ENCODE measurements around the gene USP26. TPM values are rescaled to one million over a fixed set of nuclear protein-coding genes. Genes with fewer than 3 reads are reported as not detected.
"Not testable (repeated sequence)": the region's sequence is repeated elsewhere in the genome, so short reads cannot be mapped to it uniquely, and the experiment has no call there.

USP26 gene
- total RNA-seq, 2 experiments from 2014 or later, result not detected

GRCh38 chrX:133068461-133068860, 28.4 kb downstream of the USP26 start:
- no peaks in the 10 kb centered on the region for H3K36me3 Mint-ChIP-seq (ENCODE audit: low read depth)

GRCh38 chrX:133056341-133056740, 40.6 kb downstream of the USP26 start:
- no peak for DNase-seq
- intact Hi-C loops (cut with DNase I, micrococcal nuclease), result no loop called here
- POLR2A ChIA-PET, result no interaction called here
- no peak for ATAC-seq
- H3K36me3 Mint-ChIP-seq (ENCODE audit: low read depth), result no peaks in the 10 kb centered on the region
- CTCF ChIA-PET, result interaction anchor here (1.0 kb wide), 1 partner anchor 51 kb away, joined by 4 read pairs; no protein-coding TSS in a partner anchor
- no peaks in the 10 kb centered on the region for H3K9me3 Mint-ChIP-seq (ENCODE audit: low read depth)
- H3K27me3 Mint-ChIP-seq, result peaks cover 5% of the 10 kb centered on the region
- no peaks in the 10 kb centered on the region for H3K4me1 Mint-ChIP-seq
- no peak overlapping the region for H3K27ac Mint-ChIP-seq
- no peak overlapping the region for H3K4me3 Mint-ChIP-seq

More at GRCh38 chrX:133068461-133068860, 28.4 kb downstream of the USP26 start:
- Mint-ChIP-seq H3K27ac (no peak overlapping the region), H3K4me3 (no peak overlapping the region), H3K9me3 (ENCODE audit: low read depth) (no peaks in the 10 kb centered on the region), H3K27me3 (peaks cover 6% of the 10 kb centered on the region), H3K4me1 (no peaks in the 10 kb centered on the region)
- ChIA-PET POLR2A (no interaction called here), CTCF (no interaction called here)
- ATAC-seq (no peak), DNase-seq (no peak)
- intact Hi-C loops (cut with DNase I, micrococcal nuclease), result no loop called here

- intact Hi-C loops (cut with DNase I, micrococcal nuclease), result no loop called here
- DNase-seq (no peak), ATAC-seq (no peak)
- no peak overlapping the region for H3K27ac Mint-ChIP-seq
- H3K4me1 Mint-ChIP-seq, result no peaks in the 10 kb centered on the region
- no peak overlapping the region for H3K4me3 Mint-ChIP-seq
- no peaks in the 10 kb centered on the region for H3K9me3 Mint-ChIP-seq (ENCODE audit: low read depth)
- CTCF ChIA-PET, result no interaction called here
- POLR2A ChIA-PET, result no interaction called here
- peaks cover 5% of the 10 kb centered on the region for H3K27me3 Mint-ChIP-seq
- no peaks in the 10 kb centered on the region for H3K36me3 Mint-ChIP-seq (ENCODE audit: low read depth)
Measured at GRCh38 chrX:133054761-133055405, 42.0 kb downstream of the USP26 start.

- Mint-ChIP-seq H3K27ac (no peak overlapping the region), H3K4me3 (no peak overlapping the region), H3K4me1 (no peaks in the 10 kb centered on the region), H3K27me3 (peaks cover 2% of the 10 kb centered on the region), H3K9me3 (ENCODE audit: low read depth) (no peaks in the 10 kb centered on the region), H3K36me3 (ENCODE audit: low read depth) (no peaks in the 10 kb centered on the region)
- ChIA-PET POLR2A (no interaction called here), CTCF (no interaction called here)
- no peak for ATAC-seq
- intact Hi-C loops (cut with DNase I, micrococcal nuclease), result no loop called here
- DNase-seq, result no peak
Measured at GRCh38 chrX:133053861-133054598, 42.9 kb downstream of the USP26 start.

- H3K9me3 Mint-ChIP-seq (ENCODE audit: low read depth), result no peaks in the 10 kb centered on the region
- ATAC-seq, result no peak
- intact Hi-C loops (cut with DNase I, micrococcal nuclease), result no loop called here
- H3K4me3 Mint-ChIP-seq, result no peak overlapping the region
- no peak for DNase-seq
- H3K27me3 Mint-ChIP-seq, result peaks cover 2% of the 10 kb centered on the region
- H3K4me1 Mint-ChIP-seq, result no peaks in the 10 kb centered on the region
- CTCF ChIA-PET, result no interaction called here
- POLR2A ChIA-PET, result no interaction called here
- no peak overlapping the region for H3K27ac Mint-ChIP-seq
- no peaks in the 10 kb centered on the region for H3K36me3 Mint-ChIP-seq (ENCODE audit: low read depth)
Measured at GRCh38 chrX:133048751-133049150, 48.2 kb downstream of the USP26 start.

GRCh38 chrX:133046601-133047000, 50.3 kb downstream of the USP26 start:
- H3K4me1 Mint-ChIP-seq, result no peaks in the 10 kb centered on the region
- H3K9me3 Mint-ChIP-seq (ENCODE audit: low read depth), result no peaks in the 10 kb centered on the region
- no peaks in the 10 kb centered on the region for H3K27me3 Mint-ChIP-seq
- ChIA-PET CTCF (no interaction called here), POLR2A (no interaction called here)
- H3K27ac Mint-ChIP-seq, result no peak overlapping the region
- no peak overlapping the region for H3K4me3 Mint-ChIP-seq
- ATAC-seq, result no peak
- intact Hi-C loops (cut with DNase I, micrococcal nuclease), result no loop called here
- H3K36me3 Mint-ChIP-seq (ENCODE audit: low read depth), result no peaks in the 10 kb centered on the region
- DNase-seq, result no peak

GRCh38 chrX:133045986-133046385, 50.9 kb downstream of the USP26 start:
- POLR2A ChIA-PET, result no interaction called here
- Mint-ChIP-seq H3K36me3 (ENCODE audit: low read depth) (no peaks in the 10 kb centered on the region), H3K9me3 (ENCODE audit: low read depth) (no peaks in the 10 kb centered on the region), H3K4me3 (no peak overlapping the region), H3K4me1 (no peaks in the 10 kb centered on the region), H3K27me3 (no peaks in the 10 kb centered on the region), H3K27ac (no peak overlapping the region)
- CTCF ChIA-PET, result no interaction called here
- DNase-seq, result no peak
- ATAC-seq, result no peak
- intact Hi-C loops (cut with DNase I, micrococcal nuclease), result no loop called here

GRCh38 chrX:133044145-133044786, 52.6 kb downstream of the USP26 start:
- H3K27ac Mint-ChIP-seq; H3K4me1 Mint-ChIP-seq; H3K27me3 Mint-ChIP-seq; POLR2A ChIA-PET; H3K9me3 Mint-ChIP-seq (ENCODE audit: low read depth); DNase-seq; intact Hi-C loops (cut with DNase I, micrococcal nuclease); ATAC-seq; H3K36me3 Mint-ChIP-seq (ENCODE audit: low read depth); H3K4me3 Mint-ChIP-seq: not testable (repeated sequence)
- CTCF ChIA-PET, result interaction anchor here (0.7 kb wide), 1 partner anchor 95 kb away, joined by 3 read pairs; no protein-coding TSS in a partner anchor

- no peak overlapping the region for H3K27ac Mint-ChIP-seq
- no peaks in the 10 kb centered on the region for H3K9me3 Mint-ChIP-seq (ENCODE audit: low read depth)
- DNase-seq (no peak), ATAC-seq (no peak)
- ChIA-PET CTCF (no interaction called here), POLR2A (no interaction called here)
- intact Hi-C loops (cut with DNase I, micrococcal nuclease), result no loop called here
- no peak overlapping the region for H3K4me3 Mint-ChIP-seq
- no peaks in the 10 kb centered on the region for H3K27me3 Mint-ChIP-seq
- H3K36me3 Mint-ChIP-seq (ENCODE audit: low read depth), result no peaks in the 10 kb centered on the region
- H3K4me1 Mint-ChIP-seq, result no peaks in the 10 kb centered on the region
Measured at GRCh38 chrX:133042260-133042659, 54.6 kb downstream of the USP26 start.

GRCh38 chrX:133033010-133033409, 63.9 kb downstream of the USP26 start:
- DNase-seq, result no peak
- intact Hi-C loops (cut with DNase I, micrococcal nuclease), result no loop called here
- Mint-ChIP-seq H3K27ac (no peak overlapping the region), H3K36me3 (ENCODE audit: low read depth) (no peaks in the 10 kb centered on the region), H3K4me3 (no peak overlapping the region), H3K4me1 (no peaks in the 10 kb centered on the region), H3K9me3 (ENCODE audit: low read depth) (no peaks in the 10 kb centered on the region), H3K27me3 (peaks cover 2% of the 10 kb centered on the region)
- ATAC-seq, result no peak
- ChIA-PET CTCF (interaction anchor here (0.8 kb wide), 1 partner anchor 28 kb away, joined by 3 read pairs; no protein-coding TSS in a partner anchor), POLR2A (no interaction called here)

- H3K27ac Mint-ChIP-seq, result no peak overlapping the region
- H3K27me3 Mint-ChIP-seq, result no peaks in the 10 kb centered on the region
- no peak overlapping the region for H3K4me3 Mint-ChIP-seq
- CTCF ChIA-PET, result no interaction called here
- intact Hi-C loops (cut with DNase I, micrococcal nuclease), result no loop called here
- POLR2A ChIA-PET, result no interaction called here
- H3K9me3 Mint-ChIP-seq (ENCODE audit: low read depth), result no peaks in the 10 kb centered on the region
- H3K36me3 Mint-ChIP-seq (ENCODE audit: low read depth), result no peaks in the 10 kb centered on the region
- no peak for ATAC-seq
- DNase-seq, result no peak
- H3K4me1 Mint-ChIP-seq, result no peaks in the 10 kb centered on the region
Measured at GRCh38 chrX:133018229-133018628, 78.7 kb downstream of the USP26 start.

GRCh38 chrX:133007458-133007857, 89.5 kb downstream of the USP26 start:
- POLR2A ChIA-PET, result no interaction called here
- H3K9me3 Mint-ChIP-seq (ENCODE audit: low read depth), result no peaks in the 10 kb centered on the region
- ATAC-seq (no peak), DNase-seq (no peak)
- H3K27me3 Mint-ChIP-seq, result peaks cover 5% of the 10 kb centered on the region
- CTCF ChIA-PET, result no interaction called here
- no peaks in the 10 kb centered on the region for H3K4me1 Mint-ChIP-seq
- no peak overlapping the region for H3K27ac Mint-ChIP-seq
- no peaks in the 10 kb centered on the region for H3K36me3 Mint-ChIP-seq (ENCODE audit: low read depth)
- intact Hi-C loops (cut with DNase I, micrococcal nuclease), result loop anchor here in 1 of 2 experiments (10.0 kb wide), 1 partner anchor 667 kb away; no protein-coding TSS in a partner anchor
- no peak overlapping the region for H3K4me3 Mint-ChIP-seq

All from activated CD4-positive, alpha-beta T cell treated with anti-CD3 and anti-CD28 coated beads for 36 hours (primary cell).